Retinal pigment epithelial cell (primary cell): ENCODE data around the gene TTBK2.

ENCODE experiments used
- DNase-seq: peaks from one replicate; pipeline ENCODE4 v3.0.0-alpha.2; 2010; ENCODE audit warnings: low read depth
- H3K4me3 ChIP-seq: 2 replicates; pipeline ENCODE4 v1.5.1; 2011; ENCODE audit warnings: mild to moderate bottlenecking, low read length, control low read depth, moderate library complexity
- CTCF ChIP-seq: conservative IDR thresholded peaks from 2 replicates; pipeline ENCODE4 v1.5.1; 2011; ENCODE audit warnings: low read depth, low read length, control low read depth, inconsistent platforms

The TTBK2 gene

GRCh38 chr15:42760759-42761158 is 159.8 kb downstream of the TTBK2 start:
- no peak for DNase-seq
- H3K4me3 ChIP-seq: no peak overlapping the region
- TF ChIP-seq CTCF: no peak

GRCh38 chr15:42759093-42759492 is 161.5 kb downstream of the TTBK2 start:
- no peak for TF ChIP-seq CTCF
- DNase-seq: no peak
- H3K4me3 ChIP-seq: no peak overlapping the region

- no peak for TF ChIP-seq CTCF
- H3K4me3 ChIP-seq: no peak overlapping the region
- DNase-seq: no peak
Measured at GRCh38 chr15:42750306-42750705, 170.3 kb downstream of the TTBK2 start.

GRCh38 chr15:42749266-42749665 is 171.3 kb downstream of the TTBK2 start:
- H3K4me3 ChIP-seq: no peak overlapping the region
- no peak for TF ChIP-seq CTCF
- no peak for DNase-seq

GRCh38 chr15:42744195-42744594 is 176.4 kb downstream of the TTBK2 start:
- no peak for DNase-seq
- no peak overlapping the region for H3K4me3 ChIP-seq
- TF ChIP-seq CTCF: no peak

- TF ChIP-seq CTCF: no peak
- no peak overlapping the region for H3K4me3 ChIP-seq
- DNase-seq: no peak
Measured at GRCh38 chr15:42742149-42742548, 178.4 kb downstream of the TTBK2 start.

GRCh38 chr15:42741710-42742109 is 178.9 kb downstream of the TTBK2 start:
- no peak for DNase-seq
- TF ChIP-seq CTCF: no peak
- H3K4me3 ChIP-seq: no peak overlapping the region
